ENCODE results near the gene PLCH2.

The PLCH2 gene

GRCh38 chr1:2502210-2502609 is 26.1 kb downstream of the PLCH2 start:
- DNase-seq = no peak

GRCh38 chr1:2502661-2503553 is 26.8 kb downstream of the PLCH2 start:
- DNase-seq = no peak

GRCh38 chr1:2503554-2504224 is 27.6 kb downstream of the PLCH2 start:
- no peak for DNase-seq

GRCh38 chr1:2504225-2504948 is 28.3 kb downstream of the PLCH2 start:
- no peak for DNase-seq

GRCh38 chr1:2504949-2505272 is 28.8 kb downstream of the PLCH2 start:
- no peak for DNase-seq

- no peak for DNase-seq
Observed at GRCh38 chr1:2505461-2505994, 29.4 kb downstream of the PLCH2 start.

GRCh38 chr1:2506007-2506860 is 30.1 kb downstream of the PLCH2 start:
- DNase-seq = no peak

GRCh38 chr1:2506901-2507565 is 30.9 kb downstream of the PLCH2 start:
- no peak for DNase-seq

- DNase-seq = no peak
Observed at GRCh38 chr1:2507744-2508155, 31.7 kb downstream of the PLCH2 start.

- DNase-seq = no peak
Observed at GRCh38 chr1:2508180-2508579, 32.1 kb downstream of the PLCH2 start.

GRCh38 chr1:2508751-2509150 is 32.7 kb downstream of the PLCH2 start:
- no peak for DNase-seq

- no peak for DNase-seq
Observed at GRCh38 chr1:2509589-2509988, 33.5 kb downstream of the PLCH2 start.

GRCh38 chr1:2510366-2511155 is 34.5 kb downstream of the PLCH2 start:
- no peak for DNase-seq

GRCh38 chr1:2512862-2513421 is 36.9 kb downstream of the PLCH2 start:
- no peak for DNase-seq

GRCh38 chr1:2513939-2514652 is 38.0 kb downstream of the PLCH2 start:
- no peak for DNase-seq

- DNase-seq = no peak
Observed at GRCh38 chr1:2514863-2515762, 39.0 kb downstream of the PLCH2 start.

- DNase-seq = no peak
Observed at GRCh38 chr1:2515763-2516080, 39.6 kb downstream of the PLCH2 start.

- DNase-seq = no peak
Observed at GRCh38 chr1:2516124-2516523, 40.0 kb downstream of the PLCH2 start.

GRCh38 chr1:2516946-2517345 is 40.9 kb downstream of the PLCH2 start:
- DNase-seq = no peak

Measured in NCI-H2029 (cell line).